Measurements from ENCODE around the gene PDE12. TPM values are rescaled to one million over a fixed set of nuclear protein-coding genes. Genes with fewer than 3 reads are reported as not detected.

The PDE12 gene
- total and polyA plus RNA-seq, 2 donors: 5.7 to 9.5 TPM

Other genes starting within 250 kb of the PDE12 start
- 0.14 TPM for gene DNAH12, start 11.9 kb upstream of the PDE12 start, total RNA-seq
- 1.2 TPM for gene DNAH12, start 11.9 kb upstream of the PDE12 start, polyA plus RNA-seq
- gene ARF4, start 41.1 kb downstream of the PDE12 start, total RNA-seq: 43.4 TPM
- 152 TPM for gene ARF4, start 41.1 kb downstream of the PDE12 start, polyA plus RNA-seq
- gene DENND6A, start 136.8 kb downstream of the PDE12 start, total RNA-seq: 17.4 TPM
- gene DENND6A, start 136.8 kb downstream of the PDE12 start, polyA plus RNA-seq: 23.3 TPM
- 25.8 TPM for gene SLMAP, start 200.0 kb downstream of the PDE12 start, total RNA-seq
- gene SLMAP, start 200.0 kb downstream of the PDE12 start, polyA plus RNA-seq: 36.3 TPM

Data from thymus (tissue), 2 donors.